ENCODE results near the gene VASH2.
"Not testable (repeated sequence)": the region's sequence is repeated elsewhere in the genome, so short reads cannot be mapped to it uniquely, and the experiment has no call there.

DNA sequence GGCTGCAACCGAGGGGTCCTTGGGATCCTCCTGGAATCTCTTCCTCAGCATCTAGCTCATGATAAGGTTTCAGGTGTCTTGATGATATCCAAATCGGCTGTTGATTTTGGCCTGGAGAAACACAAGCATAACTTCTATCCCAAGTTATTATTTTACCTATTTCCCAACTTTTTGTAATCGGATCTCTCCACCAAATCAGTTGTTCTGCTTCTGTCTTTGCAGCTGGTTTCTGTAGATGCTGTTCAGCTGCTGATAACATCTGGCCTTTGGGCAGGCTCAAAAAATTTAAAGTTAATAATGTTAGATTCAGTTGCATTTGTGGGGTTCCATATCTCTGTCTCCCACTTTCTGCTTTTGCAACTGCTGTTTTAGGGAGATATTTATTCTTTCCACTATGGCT, 76.7 kb downstream of the VASH2 start:
- TF ChIP-seq, protein P1, sequence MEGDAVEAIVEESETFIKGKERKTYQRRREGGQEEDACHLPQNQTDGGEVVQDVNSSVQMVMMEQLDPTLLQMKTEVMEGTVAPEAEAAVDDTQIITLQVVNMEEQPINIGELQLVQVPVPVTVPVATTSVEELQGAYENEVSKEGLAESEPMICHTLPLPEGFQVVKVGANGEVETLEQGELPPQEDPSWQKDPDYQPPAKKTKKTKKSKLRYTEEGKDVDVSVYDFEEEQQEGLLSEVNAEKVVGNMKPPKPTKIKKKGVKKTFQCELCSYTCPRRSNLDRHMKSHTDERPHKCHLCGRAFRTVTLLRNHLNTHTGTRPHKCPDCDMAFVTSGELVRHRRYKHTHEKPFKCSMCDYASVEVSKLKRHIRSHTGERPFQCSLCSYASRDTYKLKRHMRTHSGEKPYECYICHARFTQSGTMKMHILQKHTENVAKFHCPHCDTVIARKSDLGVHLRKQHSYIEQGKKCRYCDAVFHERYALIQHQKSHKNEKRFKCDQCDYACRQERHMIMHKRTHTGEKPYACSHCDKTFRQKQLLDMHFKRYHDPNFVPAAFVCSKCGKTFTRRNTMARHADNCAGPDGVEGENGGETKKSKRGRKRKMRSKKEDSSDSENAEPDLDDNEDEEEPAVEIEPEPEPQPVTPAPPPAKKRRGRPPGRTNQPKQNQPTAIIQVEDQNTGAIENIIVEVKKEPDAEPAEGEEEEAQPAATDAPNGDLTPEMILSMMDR (conservative IDR thresholded peaks at IDR 0.05; ENCODE audit: low read depth, low read length), result not testable (repeated sequence)
- TF ChIP-seq POLR2A (IDR thresholded peaks at IDR 0.05; ENCODE audit: low read depth, low read length); RAD21 (IDR thresholded peaks at IDR 0.05; ENCODE audit: low read length); FOS (IDR thresholded peaks at IDR 0.05; ENCODE audit: low read depth, low read length); RFX5 (IDR thresholded peaks at IDR 0.05; ENCODE audit: low read depth, low read length); MAFK (IDR thresholded peaks at IDR 0.05; ENCODE audit: low read depth, low read length); SMC3 (IDR thresholded peaks at IDR 0.05; ENCODE audit: low read depth, low read length); MAZ (IDR thresholded peaks at IDR 0.05; ENCODE audit: borderline replicate concordance, low read depth, low read length); MXI1 (IDR thresholded peaks at IDR 0.05; ENCODE audit: borderline replicate concordance, low read depth, low read length); BHLHE40 (IDR thresholded peaks at IDR 0.05; ENCODE audit: low read depth, low read length); CEBPB (IDR thresholded peaks at IDR 0.05; ENCODE audit: low read depth, low read length); RCOR1 (IDR thresholded peaks at IDR 0.05; ENCODE audit: insufficient replicate concordance, low read length): not testable (repeated sequence)
- TF ChIP-seq, protein P2, sequence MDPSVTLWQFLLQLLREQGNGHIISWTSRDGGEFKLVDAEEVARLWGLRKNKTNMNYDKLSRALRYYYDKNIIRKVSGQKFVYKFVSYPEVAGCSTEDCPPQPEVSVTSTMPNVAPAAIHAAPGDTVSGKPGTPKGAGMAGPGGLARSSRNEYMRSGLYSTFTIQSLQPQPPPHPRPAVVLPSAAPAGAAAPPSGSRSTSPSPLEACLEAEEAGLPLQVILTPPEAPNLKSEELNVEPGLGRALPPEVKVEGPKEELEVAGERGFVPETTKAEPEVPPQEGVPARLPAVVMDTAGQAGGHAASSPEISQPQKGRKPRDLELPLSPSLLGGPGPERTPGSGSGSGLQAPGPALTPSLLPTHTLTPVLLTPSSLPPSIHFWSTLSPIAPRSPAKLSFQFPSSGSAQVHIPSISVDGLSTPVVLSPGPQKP (IDR thresholded peaks at IDR 0.05; ENCODE audit: borderline replicate concordance, low read depth, low read length), result not testable (repeated sequence)
- TF ChIP-seq, protein P3, sequence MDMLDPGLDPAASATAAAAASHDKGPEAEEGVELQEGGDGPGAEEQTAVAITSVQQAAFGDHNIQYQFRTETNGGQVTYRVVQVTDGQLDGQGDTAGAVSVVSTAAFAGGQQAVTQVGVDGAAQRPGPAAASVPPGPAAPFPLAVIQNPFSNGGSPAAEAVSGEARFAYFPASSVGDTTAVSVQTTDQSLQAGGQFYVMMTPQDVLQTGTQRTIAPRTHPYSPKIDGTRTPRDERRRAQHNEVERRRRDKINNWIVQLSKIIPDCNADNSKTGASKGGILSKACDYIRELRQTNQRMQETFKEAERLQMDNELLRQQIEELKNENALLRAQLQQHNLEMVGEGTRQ (IDR thresholded peaks at IDR 0.05; ENCODE audit: low read depth, low read length), result not testable (repeated sequence)
